Vagina (tissue), 2 donors: ENCODE measurements around the gene C3orf20.

Source experiments
- POLR2AphosphoS5 ChIP-seq, 2 donors: sonication (generic); formaldehyde crosslinking; IDR thresholded peaks; one replicate each; pipeline ENCODE4 v1.9.0; 2017; ENCODE audit warnings: antibody characterized with exemption in 2 of 2, mild to moderate bottlenecking in 2 of 2, low read depth in 1 of 2; ENCODE audit not compliant: insufficient read depth in 1 of 2
- TF ChIP-seq, protein P1 (sequence below), 3 experiments: fragments of 450-650 bp in 2 of 3; fragments of 200-600 bp in 1 of 3; sonication (generic) in 1 of 3; IDR thresholded peaks; one replicate each; pipeline ENCODE4 v1.5.1; 2017 to 2019; ENCODE audit warnings: antibody characterized with exemption in 3 of 3, mild to moderate bottlenecking in 2 of 3, moderate library complexity in 2 of 3

DNA sequence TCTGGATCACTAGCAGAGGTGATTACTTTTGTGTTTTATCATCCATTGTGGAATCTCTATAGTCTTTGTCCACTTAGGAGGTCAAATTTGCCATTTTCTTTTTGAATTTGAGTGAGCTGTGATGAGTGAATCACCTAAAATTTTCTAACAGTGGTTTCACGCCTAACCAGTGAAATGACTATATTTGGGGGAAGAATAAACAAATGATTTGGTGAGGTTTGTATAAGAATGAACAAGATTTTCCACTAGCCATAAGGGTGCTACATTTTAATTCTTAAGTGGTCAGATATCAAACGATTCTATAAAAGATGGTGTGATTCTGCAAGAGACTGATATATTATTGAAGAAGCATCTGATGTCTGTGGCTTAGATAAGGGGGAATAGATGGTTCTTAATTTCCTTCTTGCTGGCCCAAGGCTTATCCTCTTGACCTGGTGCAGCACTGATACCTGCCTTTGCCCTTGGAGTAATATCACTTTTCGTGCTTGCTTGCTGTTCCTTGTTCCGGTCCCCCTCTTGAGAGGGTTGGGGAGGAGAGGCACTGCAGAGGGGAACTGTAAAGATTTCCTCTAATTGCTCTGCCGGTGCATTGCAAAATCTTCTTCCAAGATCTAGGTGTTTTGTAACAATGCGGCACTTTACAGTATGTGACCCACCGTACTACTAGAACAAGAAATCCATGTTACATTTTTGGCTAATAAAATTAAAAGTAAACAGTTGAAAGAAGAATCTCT is 14.5 kb downstream of the C3orf20 start:
- TF ChIP-seq, protein P1, sequence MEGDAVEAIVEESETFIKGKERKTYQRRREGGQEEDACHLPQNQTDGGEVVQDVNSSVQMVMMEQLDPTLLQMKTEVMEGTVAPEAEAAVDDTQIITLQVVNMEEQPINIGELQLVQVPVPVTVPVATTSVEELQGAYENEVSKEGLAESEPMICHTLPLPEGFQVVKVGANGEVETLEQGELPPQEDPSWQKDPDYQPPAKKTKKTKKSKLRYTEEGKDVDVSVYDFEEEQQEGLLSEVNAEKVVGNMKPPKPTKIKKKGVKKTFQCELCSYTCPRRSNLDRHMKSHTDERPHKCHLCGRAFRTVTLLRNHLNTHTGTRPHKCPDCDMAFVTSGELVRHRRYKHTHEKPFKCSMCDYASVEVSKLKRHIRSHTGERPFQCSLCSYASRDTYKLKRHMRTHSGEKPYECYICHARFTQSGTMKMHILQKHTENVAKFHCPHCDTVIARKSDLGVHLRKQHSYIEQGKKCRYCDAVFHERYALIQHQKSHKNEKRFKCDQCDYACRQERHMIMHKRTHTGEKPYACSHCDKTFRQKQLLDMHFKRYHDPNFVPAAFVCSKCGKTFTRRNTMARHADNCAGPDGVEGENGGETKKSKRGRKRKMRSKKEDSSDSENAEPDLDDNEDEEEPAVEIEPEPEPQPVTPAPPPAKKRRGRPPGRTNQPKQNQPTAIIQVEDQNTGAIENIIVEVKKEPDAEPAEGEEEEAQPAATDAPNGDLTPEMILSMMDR (IDR thresholded peaks at IDR 0.05): no peak
- TF ChIP-seq POLR2AphosphoS5 (IDR thresholded peaks at IDR 0.05; ENCODE audit: insufficient read depth in 1 of 2, low read depth in 1 of 2): no peak
